Measurements from ENCODE around the gene ARL17B. TPM values are rescaled to one million over a fixed set of nuclear protein-coding genes. Genes with fewer than 3 reads are reported as not detected.
"Not testable (repeated sequence)": the region's sequence is repeated elsewhere in the genome, so short reads cannot be mapped to it uniquely, and the experiment has no call there.

Gene ARL17B
- 10 to 100 TPM; 21.2 to 23.3 TPM for total RNA-seq

DNA sequence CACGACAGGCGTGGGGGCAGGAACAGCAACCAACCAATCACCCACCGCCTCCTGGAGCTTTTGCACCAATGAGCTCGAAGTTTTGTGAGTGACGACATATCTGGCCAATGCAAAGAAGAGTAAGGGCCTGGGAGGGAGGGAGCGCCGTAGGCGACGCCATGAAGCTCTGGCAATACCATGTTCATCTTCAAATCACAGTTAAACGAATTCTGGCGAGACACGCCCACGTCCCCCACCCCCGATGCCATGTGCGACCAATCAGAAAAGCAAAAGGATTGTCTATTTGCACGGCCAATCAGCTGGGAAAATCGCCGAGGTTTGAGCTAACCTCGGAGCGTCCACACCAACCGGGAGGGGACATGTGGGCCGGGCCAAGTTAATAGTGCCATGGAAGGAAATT lies at the start of gene ARL17B:
TSS of gene ARL17B (minus strand) at position 12 of the 400 bp plus-strand sequence. CDS start 3,369 bp downstream, outside the sequence.
- H3K36me3 Mint-ChIP-seq; H3K9me3 Mint-ChIP-seq; intact Hi-C loops (cut with micrococcal nuclease); H3K4me1 Mint-ChIP-seq (ENCODE audit: low read depth); H3K27me3 Mint-ChIP-seq; H3K4me3 Mint-ChIP-seq; CTCF ChIA-PET; H3K27ac Mint-ChIP-seq; POLR2A ChIA-PET: not testable (repeated sequence)
- DNase-seq: peak; percentile 98

- H3K4me3 Mint-ChIP-seq; intact Hi-C loops (cut with micrococcal nuclease); POLR2A ChIA-PET; DNase-seq; H3K27ac Mint-ChIP-seq; H3K27me3 Mint-ChIP-seq; H3K36me3 Mint-ChIP-seq; H3K9me3 Mint-ChIP-seq; H3K4me1 Mint-ChIP-seq (ENCODE audit: low read depth); CTCF ChIA-PET: not testable (repeated sequence)
These were observed 48.3 kb upstream of the ARL17B start for GRCh38 chr17:46409864-46410263.

DNA sequence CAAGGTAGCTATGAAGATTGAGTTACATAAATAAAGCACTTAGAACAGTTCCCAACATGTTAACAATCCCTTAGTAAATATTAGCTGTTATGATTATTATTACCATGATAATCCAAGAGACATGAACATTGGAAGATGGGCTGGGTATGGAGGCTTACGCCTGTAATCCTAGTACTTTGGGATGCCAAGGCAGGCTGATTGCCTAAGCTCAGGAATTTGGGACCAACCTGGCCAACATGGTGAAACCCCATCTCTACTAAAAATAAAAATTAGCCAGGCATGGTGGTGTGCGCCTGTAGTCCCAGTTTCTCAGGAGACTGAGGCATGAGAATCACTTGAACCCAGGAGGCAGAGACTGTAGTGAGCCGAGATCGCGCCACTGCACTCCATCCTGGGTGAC lies 45.6 kb upstream of the ARL17B start:
- CTCF ChIA-PET; H3K27ac Mint-ChIP-seq; H3K4me1 Mint-ChIP-seq (ENCODE audit: low read depth); H3K9me3 Mint-ChIP-seq; intact Hi-C loops (cut with micrococcal nuclease); DNase-seq; POLR2A ChIA-PET; H3K4me3 Mint-ChIP-seq; H3K36me3 Mint-ChIP-seq; H3K27me3 Mint-ChIP-seq: not testable (repeated sequence)

- H3K9me3 Mint-ChIP-seq; H3K27ac Mint-ChIP-seq; H3K4me1 Mint-ChIP-seq (ENCODE audit: low read depth); H3K36me3 Mint-ChIP-seq; H3K4me3 Mint-ChIP-seq; H3K27me3 Mint-ChIP-seq; CTCF ChIA-PET; POLR2A ChIA-PET; intact Hi-C loops (cut with micrococcal nuclease); DNase-seq: not testable (repeated sequence)
These were observed 39.6 kb upstream of the ARL17B start for GRCh38 chr17:46401033-46401787.

DNA sequence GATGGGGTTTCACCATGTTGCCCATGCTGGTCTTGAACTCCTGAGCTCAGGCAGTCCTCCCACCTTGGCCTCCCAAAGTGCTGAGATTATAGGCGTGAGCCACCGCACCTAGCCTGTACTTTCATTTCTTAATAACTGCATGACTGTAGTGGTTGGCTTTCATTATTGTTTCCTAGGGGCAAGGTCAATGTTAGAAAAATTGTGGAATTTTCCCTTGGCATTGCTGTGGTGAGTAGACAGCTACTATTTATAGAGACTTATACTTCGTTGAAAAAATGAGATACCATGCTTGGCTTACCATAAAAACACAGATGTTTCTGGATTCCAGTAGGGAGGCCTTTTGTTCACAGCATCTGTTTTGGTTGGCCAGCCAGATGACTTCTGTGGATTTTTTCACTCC lies 39.0 kb upstream of the ARL17B start:
- H3K4me1 Mint-ChIP-seq (ENCODE audit: low read depth); CTCF ChIA-PET; H3K4me3 Mint-ChIP-seq; H3K27ac Mint-ChIP-seq; H3K36me3 Mint-ChIP-seq; DNase-seq; POLR2A ChIA-PET; H3K9me3 Mint-ChIP-seq; H3K27me3 Mint-ChIP-seq; intact Hi-C loops (cut with micrococcal nuclease): not testable (repeated sequence)

- DNase-seq; H3K4me3 Mint-ChIP-seq; H3K9me3 Mint-ChIP-seq; POLR2A ChIA-PET; H3K36me3 Mint-ChIP-seq; H3K4me1 Mint-ChIP-seq (ENCODE audit: low read depth); CTCF ChIA-PET; intact Hi-C loops (cut with micrococcal nuclease); H3K27ac Mint-ChIP-seq; H3K27me3 Mint-ChIP-seq: not testable (repeated sequence)
These were observed 38.4 kb upstream of the ARL17B start for GRCh38 chr17:46399993-46400392.

- POLR2A ChIA-PET; H3K36me3 Mint-ChIP-seq; H3K9me3 Mint-ChIP-seq; CTCF ChIA-PET; H3K4me1 Mint-ChIP-seq (ENCODE audit: low read depth); H3K27me3 Mint-ChIP-seq; DNase-seq; H3K27ac Mint-ChIP-seq; H3K4me3 Mint-ChIP-seq; intact Hi-C loops (cut with micrococcal nuclease): not testable (repeated sequence)
These were observed 34.7 kb upstream of the ARL17B start for GRCh38 chr17:46396292-46396691.

- H3K9me3 Mint-ChIP-seq; POLR2A ChIA-PET; CTCF ChIA-PET; H3K4me3 Mint-ChIP-seq; H3K27me3 Mint-ChIP-seq; H3K27ac Mint-ChIP-seq; intact Hi-C loops (cut with micrococcal nuclease); H3K4me1 Mint-ChIP-seq (ENCODE audit: low read depth); DNase-seq; H3K36me3 Mint-ChIP-seq: not testable (repeated sequence)
These were observed 32.1 kb upstream of the ARL17B start for GRCh38 chr17:46393702-46394101.

GRCh38 chr17:46385491-46385890 lies 23.9 kb upstream of the ARL17B start:
- CTCF ChIA-PET; H3K27ac Mint-ChIP-seq; H3K36me3 Mint-ChIP-seq; H3K9me3 Mint-ChIP-seq; H3K4me3 Mint-ChIP-seq; DNase-seq; intact Hi-C loops (cut with micrococcal nuclease); H3K4me1 Mint-ChIP-seq (ENCODE audit: low read depth); H3K27me3 Mint-ChIP-seq; POLR2A ChIA-PET: not testable (repeated sequence)

DNA sequence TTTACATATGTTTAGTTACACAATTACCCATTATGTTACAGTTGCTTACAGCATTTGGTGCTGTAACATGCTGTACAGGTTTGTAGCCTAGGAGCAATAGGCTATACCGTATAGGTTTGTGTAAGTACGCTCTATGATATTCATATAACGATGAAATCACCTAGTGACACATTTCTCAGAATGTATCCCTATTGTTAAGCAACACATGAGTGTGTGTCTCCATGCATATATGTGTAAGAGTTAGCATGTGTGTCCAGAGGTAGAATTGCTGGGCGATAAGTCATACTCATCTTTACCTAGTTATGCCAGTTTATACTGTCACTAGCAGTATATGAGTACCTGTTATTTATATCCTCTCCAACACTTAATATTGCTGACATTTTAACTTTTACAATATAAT lies 21.6 kb upstream of the ARL17B start:
- intact Hi-C loops (cut with micrococcal nuclease); H3K4me3 Mint-ChIP-seq; H3K27ac Mint-ChIP-seq; H3K36me3 Mint-ChIP-seq; DNase-seq; H3K4me1 Mint-ChIP-seq (ENCODE audit: low read depth); CTCF ChIA-PET; H3K9me3 Mint-ChIP-seq; POLR2A ChIA-PET; H3K27me3 Mint-ChIP-seq: not testable (repeated sequence)

GRCh38 chr17:46373418-46373817 lies 11.9 kb upstream of the ARL17B start:
- CTCF ChIA-PET; H3K9me3 Mint-ChIP-seq; H3K4me3 Mint-ChIP-seq; H3K27ac Mint-ChIP-seq; DNase-seq; intact Hi-C loops (cut with micrococcal nuclease); H3K4me1 Mint-ChIP-seq (ENCODE audit: low read depth); H3K27me3 Mint-ChIP-seq; H3K36me3 Mint-ChIP-seq; POLR2A ChIA-PET: not testable (repeated sequence)

GRCh38 chr17:46372236-46373229 lies 11.0 kb upstream of the ARL17B start:
- CTCF ChIA-PET; H3K4me3 Mint-ChIP-seq; H3K9me3 Mint-ChIP-seq; H3K27me3 Mint-ChIP-seq; POLR2A ChIA-PET; H3K27ac Mint-ChIP-seq; DNase-seq; H3K36me3 Mint-ChIP-seq; H3K4me1 Mint-ChIP-seq (ENCODE audit: low read depth); intact Hi-C loops (cut with micrococcal nuclease): not testable (repeated sequence)

DNA sequence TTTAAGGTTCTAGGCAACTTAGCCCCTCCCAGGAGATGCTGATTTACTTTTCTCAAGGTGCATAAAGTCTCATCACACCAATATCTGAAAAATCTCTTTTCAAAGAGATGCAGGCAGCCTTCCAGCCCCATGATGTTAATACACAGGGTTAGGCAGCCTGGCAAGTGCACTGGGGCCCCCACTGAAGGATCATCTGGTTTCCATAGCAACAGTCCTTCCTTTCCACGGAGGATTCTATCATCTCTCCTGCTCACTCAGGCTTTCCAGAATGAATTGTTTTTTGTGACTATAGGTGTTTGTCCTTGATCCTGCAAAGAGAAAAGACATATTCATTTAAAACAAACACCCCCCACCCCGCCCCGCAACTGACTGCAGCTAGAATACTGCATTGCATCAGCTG lies 6.0 kb upstream of the ARL17B start:
- CTCF ChIA-PET, POLR2A ChIA-PET: not testable (repeated sequence)

More for the DNA sequence above, 6.0 kb upstream of the ARL17B start:
- H3K4me3 Mint-ChIP-seq; H3K27me3 Mint-ChIP-seq; DNase-seq; H3K27ac Mint-ChIP-seq; H3K36me3 Mint-ChIP-seq; intact Hi-C loops (cut with micrococcal nuclease); H3K9me3 Mint-ChIP-seq; H3K4me1 Mint-ChIP-seq (ENCODE audit: low read depth): not testable (repeated sequence)

All from activated CD4-positive, alpha-beta memory T cell treated with anti-CD3 and anti-CD28 coated beads for 36 hours (primary cell).